Kidney (tissue), 14 donors: ENCODE data around the gene U2AF1L4. TPM values are rescaled to one million over a fixed set of nuclear protein-coding genes. Genes with fewer than 3 reads are reported as not detected.

ENCODE experiments used
- DNase-seq, 5 donors: peaks; one replicate each; pipeline ENCODE4 v3.0.0-alpha.2; 2013 to 2020
- FAIRE-seq: peaks from 2 replicates; lab custom pipeline; 2012; peaks lifted over from hg19 to GRCh38; lab: Jason Lieb, UNC
- H3K27ac ChIP-seq, 2 donors: one replicate each; pipeline ENCODE4 v1.7.0; 2013; ENCODE audit warnings: low read depth in 2 of 2, low read length in 2 of 2, inconsistent platforms in 1 of 2
- H3K27me3 ChIP-seq: one replicate; pipeline ENCODE4 v1.7.1; 2013; ENCODE audit warnings: low read length, inconsistent platforms; ENCODE audit not compliant: control insufficient read depth, insufficient read depth
- H3K36me3 ChIP-seq, 3 donors: one replicate each; pipeline versions ENCODE4 v1.7.0 to v1.7.1; 2013; ENCODE audit warnings: low read length in 3 of 3, control low read depth in 1 of 3, inconsistent platforms in 1 of 3; ENCODE audit not compliant: insufficient read depth in 3 of 3, control insufficient read depth in 2 of 3
- H3K4me1 ChIP-seq, 3 donors: one replicate each; pipeline versions ENCODE4 v1.7.0 to v1.7.1; 2013; ENCODE audit warnings: low read length in 3 of 3, inconsistent platforms in 1 of 3, low read depth in 1 of 3; ENCODE audit not compliant: control insufficient read depth in 2 of 3, insufficient read depth in 2 of 3
- H3K4me3 ChIP-seq, 3 donors: one replicate each; pipeline versions ENCODE4 v1.7.0 to v1.8.1; 2013; ENCODE audit warnings: low read length in 3 of 3, control low read depth in 1 of 3, inconsistent platforms in 1 of 3
- H3K9ac ChIP-seq, 3 donors: one replicate each; pipeline versions ENCODE4 v1.7.0 to v1.7.1; 2013; ENCODE audit warnings: low read length in 3 of 3, control low read depth in 1 of 3, inconsistent platforms in 1 of 3
- H3K9me3 ChIP-seq, 3 donors: one replicate each; pipeline versions ENCODE4 v1.7.0 to v1.7.1; 2013; ENCODE audit warnings: low read length in 3 of 3, control low read depth in 1 of 3, inconsistent platforms in 1 of 3; ENCODE audit not compliant: control insufficient read depth in 2 of 3, insufficient read depth in 1 of 3
- CTCF ChIP-seq: IDR thresholded peaks from 3 replicates; pipeline ENCODE4 v1.5.1; 2012; ENCODE audit warnings: mild to moderate bottlenecking, moderate library complexity, borderline replicate concordance; ENCODE audit not compliant: insufficient read depth; ENCODE audit errors: extremely low read depth
- intact Hi-C: fragments of 100-400 bp; cut with DNase I; formaldehyde crosslinking; loops from one replicate; pipeline ENCODE4 v1.11.1; 2022
- polyA plus RNA-seq: library from polyadenylated mRNA; stranded (reverse); fragments of 350-450 nt; fragmentation: Illumina TruSeq; extraction: RNeasy Lipid Tissue Mini Kit (QIAGEN cat#74804); gene quantifications from one replicate; pipeline ENCODE4 v1.2.3, GENCODE V29; 2014; ENCODE audit warnings: low read depth, low replicate concordance; ENCODE audit not compliant: insufficient read depth
- total RNA-seq: library from RNA; stranded (reverse); fragmentation: NEBNext Ultra II Directional; extraction: Animal tissue kit (Norgen Biotek cat#: 25700); gene quantifications from one replicate; pipeline ENCODE4 v1.2.1, GENCODE V29; 2021
- donor health status: control.
- donor health status: control.
- donor health status: control.
- donor health status: control.
- donor health status: control.
- donor health status: DM: yes; HTN: yes; CAD: no.
- donor health status: Normal renal cell carcinoma (clear cell type).

Gene U2AF1L4
- total and polyA plus RNA-seq, 2 donors from 2014 or later = 27.4 to 47.7 TPM

- DNase-seq = peak in 3 of 5 donors; percentile 17 to 72 (median 32)
- TF ChIP-seq CTCF = no peak
- H3K9me3 ChIP-seq = no peaks in the 10 kb centered on the region
- H3K27me3 ChIP-seq = no peaks in the 10 kb centered on the region
- intact Hi-C loops = no loop called here
- H3K9ac ChIP-seq = no peak overlapping the region
- H3K4me3 ChIP-seq = no peak overlapping the region
- H3K27ac ChIP-seq = no peak overlapping the region
- H3K36me3 ChIP-seq = no peaks in the 10 kb centered on the region
- no peak for FAIRE-seq
- H3K4me1 ChIP-seq = no peaks in the 10 kb centered on the region
These were observed 39.5 kb upstream of the U2AF1L4 start for GRCh38 chr19:35784503-35785338.

GRCh38 chr19:35783469-35784434 is 38.5 kb upstream of the U2AF1L4 start:
- DNase-seq (peak in 1 of 5 donors; percentile 52), FAIRE-seq (no peak)
- Histone ChIP-seq H3K9me3 (no peaks in the 10 kb centered on the region), H3K4me3 (no peak overlapping the region), H3K27me3 (no peaks in the 10 kb centered on the region), H3K27ac (no peak overlapping the region), H3K36me3 (no peaks in the 10 kb centered on the region), H3K4me1 (no peaks in the 10 kb centered on the region), H3K9ac (no peak overlapping the region)
- TF ChIP-seq CTCF = no peak
- intact Hi-C loops = no loop called here

GRCh38 chr19:35782589-35782988 is 37.4 kb upstream of the U2AF1L4 start:
- Histone ChIP-seq H3K9me3 (no peaks in the 10 kb centered on the region), H3K9ac (no peak overlapping the region), H3K36me3 (no peaks in the 10 kb centered on the region), H3K4me1 (no peaks in the 10 kb centered on the region), H3K4me3 (no peak overlapping the region), H3K27ac (no peak overlapping the region), H3K27me3 (no peaks in the 10 kb centered on the region)
- FAIRE-seq (no peak), DNase-seq (no peak)
- no peak for TF ChIP-seq CTCF
- intact Hi-C loops = no loop called here
